Measurements from ENCODE around the gene AUTS2.

DNA sequence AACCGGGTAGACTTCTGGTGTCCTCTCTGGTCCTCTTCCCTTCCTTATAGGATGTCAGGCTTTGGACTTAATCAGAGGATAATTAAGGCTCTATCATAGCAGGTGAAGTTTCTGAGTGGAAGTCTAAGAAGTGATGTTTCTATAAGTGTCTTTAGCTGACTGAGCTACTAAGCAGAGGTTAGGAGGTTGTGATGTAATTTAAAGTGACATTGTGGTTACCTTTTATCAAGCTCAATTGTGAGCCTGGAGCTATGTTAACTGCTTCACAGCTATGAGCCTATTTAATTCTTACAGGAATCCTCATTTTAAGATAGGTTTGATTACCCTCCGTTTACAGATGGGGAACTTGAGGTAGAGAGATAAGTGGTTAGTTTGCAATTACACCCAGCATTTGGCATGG lies 365.1 kb downstream of the AUTS2 start:
- TF ChIP-seq, protein P1, sequence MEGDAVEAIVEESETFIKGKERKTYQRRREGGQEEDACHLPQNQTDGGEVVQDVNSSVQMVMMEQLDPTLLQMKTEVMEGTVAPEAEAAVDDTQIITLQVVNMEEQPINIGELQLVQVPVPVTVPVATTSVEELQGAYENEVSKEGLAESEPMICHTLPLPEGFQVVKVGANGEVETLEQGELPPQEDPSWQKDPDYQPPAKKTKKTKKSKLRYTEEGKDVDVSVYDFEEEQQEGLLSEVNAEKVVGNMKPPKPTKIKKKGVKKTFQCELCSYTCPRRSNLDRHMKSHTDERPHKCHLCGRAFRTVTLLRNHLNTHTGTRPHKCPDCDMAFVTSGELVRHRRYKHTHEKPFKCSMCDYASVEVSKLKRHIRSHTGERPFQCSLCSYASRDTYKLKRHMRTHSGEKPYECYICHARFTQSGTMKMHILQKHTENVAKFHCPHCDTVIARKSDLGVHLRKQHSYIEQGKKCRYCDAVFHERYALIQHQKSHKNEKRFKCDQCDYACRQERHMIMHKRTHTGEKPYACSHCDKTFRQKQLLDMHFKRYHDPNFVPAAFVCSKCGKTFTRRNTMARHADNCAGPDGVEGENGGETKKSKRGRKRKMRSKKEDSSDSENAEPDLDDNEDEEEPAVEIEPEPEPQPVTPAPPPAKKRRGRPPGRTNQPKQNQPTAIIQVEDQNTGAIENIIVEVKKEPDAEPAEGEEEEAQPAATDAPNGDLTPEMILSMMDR (IDR thresholded peaks at IDR 0.05), result no peak
- no peak for TF ChIP-seq POLR2AphosphoS5 (IDR thresholded peaks at IDR 0.05)
- TF ChIP-seq POLR2A (IDR thresholded peaks at IDR 0.05), result no peak
